Left lobe of liver (tissue), 2 donors: ENCODE results near the gene GAGE12C. TPM values are rescaled to one million over a fixed set of nuclear protein-coding genes. Genes with fewer than 3 reads are reported as not detected.
A peak's percentile ranks its signal among the peaks of the same experiment; 100 is the strongest.
"Not testable (repeated sequence)": the region's sequence is repeated elsewhere in the genome, so short reads cannot be mapped to it uniquely, and the experiment has no call there.

Source experiments
- ATAC-seq: fragments of 200-7000 bp; cut with Tn5 transposase; one replicate; pipeline ENCODE4 v1.9.1; 2020; ENCODE audit warnings: mild to moderate bottlenecking, moderate library complexity
- DNase-seq: peaks from one replicate; pipeline ENCODE4 v3.0.0-alpha.2; 2020; ENCODE audit warnings: low spot score
- total RNA-seq: library from RNA; stranded (reverse); gene quantifications from one replicate; pipeline ENCODE4 v1.2.1, GENCODE V29; 2021
- donor health status: DM: no; HTN: no; CAD: no; lungs with moderate emphysema.
- donor health status: DM: no; HTN: yes; CAD: no.

Gene GAGE12C, protein sequence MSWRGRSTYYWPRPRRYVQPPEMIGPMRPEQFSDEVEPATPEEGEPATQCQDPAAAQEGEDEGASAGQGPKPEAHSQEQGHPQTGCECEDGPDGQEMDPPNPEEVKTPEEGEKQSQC
- not detected for total RNA-seq

DNA sequence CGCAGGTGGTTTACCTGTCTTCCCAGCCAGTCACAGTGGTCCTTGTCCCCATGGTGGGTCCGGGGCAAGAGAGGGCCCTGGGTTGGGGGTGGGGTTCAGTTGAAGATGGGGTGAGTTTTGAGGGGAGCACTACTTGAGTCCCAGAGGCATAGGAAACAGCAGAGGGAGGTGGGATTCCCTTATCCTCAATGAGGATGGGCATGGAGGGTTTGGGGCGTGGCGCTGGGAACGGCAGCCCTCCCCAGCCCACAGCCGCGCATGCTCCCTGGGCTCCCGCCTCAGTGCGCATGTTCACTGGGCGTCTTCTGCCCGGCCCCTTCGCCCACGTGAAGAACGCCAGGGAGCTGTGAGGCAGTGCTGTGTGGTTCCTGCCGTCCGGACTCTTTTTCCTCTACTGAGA is at the start of gene GAGE12C:
GAGE12C (plus strand) TSS at position 301 of the 400 bp plus-strand sequence. CDS start 1,155 bp downstream, outside the sequence.
- not testable (repeated sequence) for DNase-seq, ATAC-seq

GRCh38 chrX:49541433-49541832 is 9.5 kb downstream of the GAGE12C start, which contains the start of gene GAGE12D:
TSS of gene GAGE12D (plus strand) at chrX:49541733. CDS start at chrX:49542888, 1,155 bp downstream.
- not testable (repeated sequence) for ATAC-seq, DNase-seq

DNA sequence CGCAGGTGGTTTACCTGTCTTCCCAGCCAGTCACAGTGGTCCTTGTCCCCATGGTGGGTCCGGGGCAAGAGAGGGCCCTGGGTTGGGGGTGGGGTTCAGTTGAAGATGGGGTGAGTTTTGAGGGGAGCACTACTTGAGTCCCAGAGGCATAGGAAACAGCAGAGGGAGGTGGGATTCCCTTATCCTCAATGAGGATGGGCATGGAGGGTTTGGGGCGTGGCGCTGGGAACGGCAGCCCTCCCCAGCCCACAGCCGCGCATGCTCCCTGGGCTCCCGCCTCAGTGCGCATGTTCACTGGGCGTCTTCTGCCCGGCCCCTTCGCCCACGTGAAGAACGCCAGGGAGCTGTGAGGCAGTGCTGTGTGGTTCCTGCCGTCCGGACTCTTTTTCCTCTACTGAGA is 19.0 kb downstream of the GAGE12C start, which contains the start of gene GAGE12E:
GAGE12E (plus strand) TSS at position 301 of the 400 bp plus-strand sequence. CDS start 1,155 bp downstream, outside the sequence.
- not testable (repeated sequence) for ATAC-seq, DNase-seq

DNA sequence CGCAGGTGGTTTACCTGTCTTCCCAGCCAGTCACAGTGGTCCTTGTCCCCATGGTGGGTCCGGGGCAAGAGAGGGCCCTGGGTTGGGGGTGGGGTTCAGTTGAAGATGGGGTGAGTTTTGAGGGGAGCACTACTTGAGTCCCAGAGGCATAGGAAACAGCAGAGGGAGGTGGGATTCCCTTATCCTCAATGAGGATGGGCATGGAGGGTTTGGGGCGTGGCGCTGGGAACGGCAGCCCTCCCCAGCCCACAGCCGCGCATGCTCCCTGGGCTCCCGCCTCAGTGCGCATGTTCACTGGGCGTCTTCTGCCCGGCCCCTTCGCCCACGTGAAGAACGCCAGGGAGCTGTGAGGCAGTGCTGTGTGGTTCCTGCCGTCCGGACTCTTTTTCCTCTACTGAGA is 28.6 kb downstream of the GAGE12C start, which contains the start of gene GAGE12F:
GAGE12F (plus strand) TSS at position 301 of the 400 bp plus-strand sequence. CDS start 1,155 bp downstream, outside the sequence.
- not testable (repeated sequence) for ATAC-seq, DNase-seq

GRCh38 chrX:49568728-49569127 is 36.8 kb downstream of the GAGE12C start:
- DNase-seq: peak; percentile 35
- not testable (repeated sequence) for ATAC-seq

DNA sequence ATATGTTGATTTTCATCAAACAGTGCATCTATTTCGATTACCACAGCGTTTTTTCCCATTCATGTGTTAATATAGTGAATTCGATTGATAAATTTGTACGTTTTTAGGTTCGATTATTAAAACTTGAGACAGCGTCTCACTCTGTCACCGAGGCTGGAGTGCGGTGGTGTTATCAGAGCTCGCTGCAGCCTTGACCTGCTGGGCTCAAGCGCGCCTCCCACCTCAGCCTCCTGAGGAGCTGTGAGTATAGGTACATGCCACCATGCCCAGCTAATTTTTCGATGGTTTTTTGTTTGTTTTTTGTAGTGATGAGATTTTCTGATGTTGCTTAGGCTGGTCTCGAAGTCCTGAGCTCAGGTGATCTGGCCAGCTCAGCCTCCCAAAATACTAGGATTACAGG is 37.2 kb downstream of the GAGE12C start:
- DNase-seq, ATAC-seq: not testable (repeated sequence)

DNA sequence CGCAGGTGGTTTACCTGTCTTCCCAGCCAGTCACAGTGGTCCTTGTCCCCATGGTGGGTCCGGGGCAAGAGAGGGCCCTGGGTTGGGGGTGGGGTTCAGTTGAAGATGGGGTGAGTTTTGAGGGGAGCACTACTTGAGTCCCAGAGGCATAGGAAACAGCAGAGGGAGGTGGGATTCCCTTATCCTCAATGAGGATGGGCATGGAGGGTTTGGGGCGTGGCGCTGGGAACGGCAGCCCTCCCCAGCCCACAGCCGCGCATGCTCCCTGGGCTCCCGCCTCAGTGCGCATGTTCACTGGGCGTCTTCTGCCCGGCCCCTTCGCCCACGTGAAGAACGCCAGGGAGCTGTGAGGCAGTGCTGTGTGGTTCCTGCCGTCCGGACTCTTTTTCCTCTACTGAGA is 38.1 kb downstream of the GAGE12C start, which contains the start of gene GAGE12G:
GAGE12G (plus strand) TSS at position 301 of the 400 bp plus-strand sequence. CDS start 1,155 bp downstream, outside the sequence.
- DNase-seq, ATAC-seq: not testable (repeated sequence)

- DNase-seq, ATAC-seq: not testable (repeated sequence)
Observed at GRCh38 chrX:49579649-49580048, 47.7 kb downstream of the GAGE12C start, which contains the start of gene GAGE12H. TSS of gene GAGE12H (plus strand) at chrX:49579949. CDS start at chrX:49581104, 1,155 bp downstream.

Other genes with a start within 250 kb of the GAGE12C start
- not detected for gene GAGE10, start 228.5 kb upstream of the GAGE12C start, total RNA-seq
- gene GAGE12J, start 210.1 kb upstream of the GAGE12C start, total RNA-seq: 0.73 TPM
- not detected for gene GAGE13, start 200.6 kb upstream of the GAGE12C start, total RNA-seq
- gene GAGE12D, start 9.6 kb downstream of the GAGE12C start, total RNA-seq: not detected
- not detected for gene GAGE12E, start 19.1 kb downstream of the GAGE12C start, total RNA-seq
- gene GAGE12F, start 28.7 kb downstream of the GAGE12C start, total RNA-seq: 0.63 TPM
- not detected for gene GAGE12G, start 38.2 kb downstream of the GAGE12C start, total RNA-seq
- not detected for gene GAGE12H, start 47.8 kb downstream of the GAGE12C start, total RNA-seq
- 0.58 TPM for gene GAGE2A, start 57.3 kb downstream of the GAGE12C start, total RNA-seq
- gene GAGE1, start 66.8 kb downstream of the GAGE12C start, total RNA-seq: not detected
- gene PAGE1, start 163.8 kb downstream of the GAGE12C start, total RNA-seq: not detected